GM12873 (cell line): ENCODE data around the gene CFAP61.

Source experiments
- CTCF ChIP-seq: IDR thresholded peaks from 2 replicates; pipeline ENCODE4 v1.5.1; 2012; ENCODE audit warnings: low read depth, mild to moderate bottlenecking, moderate library complexity, low read length, control low read depth; ENCODE audit not compliant: insufficient read depth; ENCODE audit errors: missing control alignments

CFAP61 gene

GRCh38 chr20:20368418-20369249, 316.3 kb downstream of the CFAP61 start:
- TF ChIP-seq CTCF, result no peak

DNA sequence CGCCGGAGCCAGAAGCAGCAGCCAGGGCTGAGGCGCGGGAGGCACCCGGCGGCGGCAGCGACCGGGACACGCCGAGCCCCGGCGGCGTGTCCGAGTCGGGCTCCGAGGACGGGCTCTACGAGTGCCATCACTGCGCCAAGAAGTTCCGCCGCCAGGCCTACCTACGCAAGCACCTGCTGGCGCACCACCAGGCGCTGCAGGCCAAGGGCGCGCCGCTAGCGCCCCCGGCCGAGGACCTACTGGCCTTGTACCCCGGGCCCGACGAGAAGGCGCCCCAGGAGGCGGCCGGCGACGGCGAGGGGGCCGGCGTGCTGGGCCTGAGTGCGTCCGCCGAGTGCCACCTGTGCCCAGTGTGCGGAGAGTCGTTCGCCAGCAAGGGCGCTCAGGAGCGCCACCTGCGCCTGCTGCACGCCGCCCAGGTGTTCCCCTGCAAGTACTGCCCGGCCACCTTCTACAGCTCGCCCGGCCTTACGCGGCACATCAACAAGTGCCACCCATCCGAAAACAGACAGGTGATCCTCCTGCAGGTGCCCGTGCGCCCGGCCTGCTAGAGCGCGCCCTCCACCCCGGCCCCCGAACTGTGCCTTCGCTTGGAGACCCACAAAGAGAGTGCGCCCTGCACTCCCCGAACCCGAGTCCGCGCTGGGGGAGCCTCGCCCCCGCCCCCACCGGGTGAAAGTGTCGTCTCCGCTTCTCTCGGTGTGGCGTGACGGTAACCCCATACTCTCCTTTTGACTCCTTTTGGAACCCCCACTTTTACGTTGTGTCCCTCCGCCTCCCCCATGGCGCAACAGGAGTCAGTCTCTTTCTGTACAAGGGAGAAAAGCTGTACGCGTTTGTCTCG, 317.1 kb downstream of the CFAP61 start:
- TF ChIP-seq CTCF, result peak; percentile 26

DNA sequence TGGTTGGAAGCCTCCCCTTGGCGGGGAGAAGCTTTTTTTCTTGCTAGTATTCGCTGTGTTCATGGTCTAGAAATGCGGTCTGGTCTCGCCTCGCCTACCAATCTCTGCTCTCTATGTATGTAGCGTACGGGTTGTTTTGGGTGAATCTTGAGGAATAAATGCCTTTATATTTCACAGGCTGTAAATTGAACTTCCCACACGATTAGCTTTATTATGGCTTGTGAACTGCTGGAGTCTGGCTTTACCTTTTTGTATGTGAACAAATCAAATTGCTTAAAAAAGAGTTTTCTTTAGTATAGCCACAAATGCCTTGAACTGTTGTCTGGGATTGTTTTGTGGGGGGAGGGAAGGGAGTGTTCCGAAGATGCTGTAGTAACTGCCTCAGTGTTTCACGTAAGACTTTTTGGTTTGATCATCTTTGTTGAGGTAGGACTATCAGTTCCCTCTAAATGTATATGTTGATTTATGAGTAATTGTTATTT, 317.8 kb downstream of the CFAP61 start:
- TF ChIP-seq CTCF, result no peak

DNA sequence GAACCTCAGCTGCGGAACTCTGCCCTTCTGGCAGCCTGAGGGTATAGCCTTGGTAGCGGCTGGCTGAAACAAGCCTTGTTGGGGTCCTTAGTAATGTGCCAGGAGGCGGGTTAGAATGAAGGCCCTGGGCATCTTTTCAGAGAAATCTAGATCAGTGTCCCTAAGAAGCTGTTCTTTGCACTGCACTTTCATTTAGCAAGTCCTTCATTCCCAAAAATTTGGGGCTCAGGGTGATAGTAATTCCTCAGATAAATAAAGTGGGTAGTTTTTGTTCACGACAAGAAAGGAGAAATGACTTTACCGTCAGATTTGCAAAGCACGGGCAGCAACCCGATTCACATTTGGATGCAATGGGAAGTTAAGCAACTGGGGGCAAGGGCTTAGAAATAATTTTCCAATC, 318.8 kb downstream of the CFAP61 start:
- no peak for TF ChIP-seq CTCF

DNA sequence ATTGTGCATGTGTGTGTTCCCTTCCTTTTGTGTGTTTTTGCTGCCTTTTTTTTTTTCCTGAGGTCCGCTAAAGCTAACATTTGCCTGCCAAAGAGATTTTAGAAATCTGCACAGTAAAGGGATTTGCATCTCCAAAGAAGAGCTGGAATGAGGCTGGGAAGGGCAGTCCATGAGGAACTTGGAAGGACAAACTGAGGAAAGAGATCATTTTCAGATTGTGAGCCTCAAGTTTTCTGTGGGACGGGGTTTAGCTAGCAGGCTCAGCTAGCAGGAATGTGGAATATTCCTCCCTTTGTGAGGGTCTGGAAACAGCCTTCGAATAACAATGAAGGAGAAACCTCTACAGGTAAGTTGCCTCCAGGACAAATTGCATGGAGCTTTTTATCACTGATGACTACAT, 319.3 kb downstream of the CFAP61 start:
- no peak for TF ChIP-seq CTCF

GRCh38 chr20:20373091-20373571, 320.8 kb downstream of the CFAP61 start:
- no peak for TF ChIP-seq CTCF

GRCh38 chr20:20375862-20376261, 323.5 kb downstream of the CFAP61 start:
- no peak for TF ChIP-seq CTCF
